Transverse colon (tissue), 4 donors: ENCODE measurements around the gene COTL1.

ENCODE experiments used
- CTCF ChIP-seq, 5 experiments: fragments of 200-600 bp in 3 of 5; fragments of 450-650 bp in 2 of 5; sonication (generic) in 3 of 5; IDR thresholded peaks; 1 replicate in 2 of 5; 2 replicates in 3 of 5; pipeline ENCODE4 v1.5.1; 2016 to 2017; ENCODE audit warnings: antibody characterized with exemption in 5 of 5, inconsistent platforms in 3 of 5, mild to moderate bottlenecking in 2 of 5, moderate library complexity in 1 of 5
- EP300 ChIP-seq: sonication (generic); formaldehyde crosslinking; IDR thresholded peaks from one replicate; pipeline ENCODE4 v1.6.1; 2017; ENCODE audit warnings: antibody characterized with exemption, low read depth
- POLR2A ChIP-seq: fragments of 450-650 bp; IDR thresholded peaks from one replicate; pipeline ENCODE4 v1.6.1; 2016; ENCODE audit warnings: antibody characterized with exemption, mild to moderate bottlenecking, moderate library complexity
- POLR2AphosphoS5 ChIP-seq, 3 donors: sonication (generic); formaldehyde crosslinking; IDR thresholded peaks; one replicate each; pipeline ENCODE4 v1.6.1; 2016; ENCODE audit warnings: antibody characterized with exemption in 3 of 3

- TF ChIP-seq POLR2A (no peak), CTCF (IDR thresholded peaks at IDR 0.05) (no peak), EP300 (no peak), POLR2AphosphoS5 (IDR thresholded peaks at IDR 0.05) (no peak)
Observed at GRCh38 chr16:84616515-84616914, 1.4 kb downstream of the COTL1 start.
